WTC11 (cell line): ENCODE results near the gene TRIM25. TPM values are rescaled to one million over a fixed set of nuclear protein-coding genes. Genes with fewer than 3 reads are reported as not detected.

Experiments
- ATAC-seq: fragments of 200-7000 bp; cut with Tn5 transposase; 2 replicates; pipeline ENCODE4 v1.10.0; 2021; ENCODE audit warnings: mild to moderate bottlenecking, moderate library complexity
- CTCF ChIA-PET: fragments of 300-600 bp; sonication (Branson Sonifier 250); formaldehyde crosslinking; loops from one replicate; lab custom pipeline; 2021; ENCODE audit warnings: antibody characterized with exemption; lab: Charles Lee
- POLR2A ChIA-PET: fragments of 350-600 bp; sonication (Branson Sonifier 250); formaldehyde crosslinking; loops from one replicate; lab custom pipeline; 2021; ENCODE audit warnings: antibody characterized with exemption; lab: Charles Lee
- DNase-seq: peaks from one replicate; pipeline ENCODE4 v3.0.0; 2021; ENCODE audit warnings: low spot score
- H3K27ac Mint-ChIP-seq: 2 replicates; pipeline ENCODE4 v1.8.0; 2021; ENCODE audit warnings: mixed read lengths
- H3K27me3 Mint-ChIP-seq: 2 replicates; pipeline ENCODE4 v1.8.0; 2021; ENCODE audit warnings: low read depth, mild to moderate bottlenecking, moderate library complexity, mixed read lengths
- H3K36me3 Mint-ChIP-seq: 2 replicates; pipeline ENCODE4 v1.8.0; 2021; ENCODE audit warnings: mixed read lengths
- H3K4me1 Mint-ChIP-seq: 2 replicates; pipeline ENCODE4 v1.8.0; 2022; ENCODE audit warnings: mixed read lengths
- H3K4me3 Mint-ChIP-seq: 2 replicates; pipeline ENCODE4 v1.8.0; 2021; ENCODE audit warnings: mild to moderate bottlenecking, moderate library complexity, mixed read lengths
- H3K9me3 Mint-ChIP-seq: 2 replicates; pipeline ENCODE4 v1.8.0; 2021; ENCODE audit warnings: mixed read lengths
- ATF6 ChIP-seq: sonication (generic); formaldehyde crosslinking; IDR thresholded peaks from 2 replicates; pipeline ENCODE4 v1.8.1; 2023; ENCODE audit warnings: mild to moderate bottlenecking, missing genetic modification reagents
- CTCF ChIP-seq: fragments of 200-600 bp; IDR thresholded peaks from 2 replicates; pipeline ENCODE4 v1.8.0; 2022; ENCODE audit warnings: antibody characterized with exemption
- FOXP4 ChIP-seq: sonication (generic); formaldehyde crosslinking; IDR thresholded peaks from 2 replicates; pipeline ENCODE4 v1.8.0; 2022; ENCODE audit warnings: mild to moderate bottlenecking, missing genetic modification reagents
- GTF2I ChIP-seq: fragments of 250-450 bp; sonication (Bioruptor Pico); conservative IDR thresholded peaks from 2 replicates; pipeline ENCODE4 v1.4.0; 2021; ENCODE audit warnings: mild to moderate bottlenecking
- IRF2 ChIP-seq: sonication (generic); formaldehyde crosslinking; IDR thresholded peaks from 2 replicates; pipeline ENCODE4 v1.8.0; 2022; ENCODE audit warnings: low read depth, missing genetic modification reagents, borderline replicate concordance
- JUN ChIP-seq: sonication (generic); formaldehyde crosslinking; IDR thresholded peaks from 2 replicates; pipeline ENCODE4 v1.8.0; 2023; ENCODE audit warnings: mild to moderate bottlenecking, missing genetic modification reagents
- MAX ChIP-seq: sonication (generic); formaldehyde crosslinking; IDR thresholded peaks from 2 replicates; pipeline ENCODE4 v1.8.0; 2022; ENCODE audit warnings: mild to moderate bottlenecking, missing genetic modification reagents
- NFYB ChIP-seq: sonication (generic); formaldehyde crosslinking; conservative IDR thresholded peaks from 2 replicates; pipeline ENCODE4 v1.8.0; 2022; ENCODE audit warnings: low read depth, missing genetic modification reagents
- PREB ChIP-seq: sonication (generic); formaldehyde crosslinking; IDR thresholded peaks from 2 replicates; pipeline ENCODE4 v1.8.1; 2022; ENCODE audit warnings: mild to moderate bottlenecking, missing genetic modification reagents, moderate library complexity, borderline replicate concordance
- SMAD3 ChIP-seq: sonication (generic); formaldehyde crosslinking; IDR thresholded peaks from 2 replicates; pipeline ENCODE4 v1.8.0; 2022; ENCODE audit warnings: missing genetic modification reagents, mild to moderate bottlenecking, borderline replicate concordance
- TCF7 ChIP-seq: sonication (generic); formaldehyde crosslinking; IDR thresholded peaks from 2 replicates; pipeline ENCODE4 v1.8.0; 2022; ENCODE audit warnings: mild to moderate bottlenecking, low read depth, missing genetic modification reagents, moderate library complexity
- TEAD4 ChIP-seq: sonication (generic); formaldehyde crosslinking; IDR thresholded peaks from 2 replicates; pipeline ENCODE4 v1.8.0; 2022; ENCODE audit warnings: mild to moderate bottlenecking, missing genetic modification reagents
- ZNF281 ChIP-seq: sonication (generic); formaldehyde crosslinking; IDR thresholded peaks from 2 replicates; pipeline ENCODE4 v1.8.0; 2023; ENCODE audit warnings: mild to moderate bottlenecking, missing genetic modification reagents
- ZNF512 ChIP-seq: sonication (generic); formaldehyde crosslinking; IDR thresholded peaks from 2 replicates; pipeline ENCODE4 v1.8.1; 2022; ENCODE audit warnings: missing genetic modification reagents, borderline replicate concordance
- ZSCAN18 ChIP-seq: fragments of 250-450 bp; sonication (Bioruptor Pico); IDR thresholded peaks from 2 replicates; pipeline ENCODE4 v2.1.2; 2022; ENCODE audit warnings: mild to moderate bottlenecking, moderate library complexity
- total RNA-seq: library from RNA; stranded (reverse); gene quantifications from 3 replicates; pipeline ENCODE4 v1.2.3, GENCODE V29; 2021

TRIM25 gene
- total RNA-seq, 1 experiment from 2014 or later: 49.0 TPM

GRCh38 chr17:56903560-56903959 is 10.3 kb downstream of the TRIM25 start:
- no peak for DNase-seq
- H3K4me3 Mint-ChIP-seq: no peak overlapping the region
- H3K27ac Mint-ChIP-seq: no peak overlapping the region
- no peak for TF ChIP-seq TEAD4 (CRISPR knock-in tag)
- TF ChIP-seq ATF6: no peak
- TF ChIP-seq GTF2I (CRISPR knock-in tag): no peak
- no peak for TF ChIP-seq SMAD3 (CRISPR knock-in tag)
- TF ChIP-seq PREB (CRISPR knock-in tag): no peak
- TF ChIP-seq NFYB (CRISPR knock-in tag): no peak
- TF ChIP-seq IRF2 (CRISPR knock-in tag): no peak
- no peak for TF ChIP-seq JUN
- no peak for TF ChIP-seq CTCF
- no peak for TF ChIP-seq MAX (CRISPR knock-in tag)
- TF ChIP-seq ZSCAN18 (CRISPR knock-in tag): no peak
- no peak for TF ChIP-seq TCF7 (CRISPR knock-in tag)
- no peak for TF ChIP-seq ZNF281 (CRISPR knock-in tag)
- TF ChIP-seq FOXP4 (CRISPR knock-in tag): no peak
- no peak for TF ChIP-seq ZNF512
- ChIA-PET POLR2A (interaction anchor here (1.4 kb wide), 1 partner anchor 10 kb away, joined by 3 read pairs; the partner anchor contains the start of gene TRIM25), CTCF (no interaction called here)
- H3K9me3 Mint-ChIP-seq: peaks cover 5% of the 10 kb centered on the region; the same call in 1 of the 2 replicates
- H3K27me3 Mint-ChIP-seq: no peaks in the 10 kb centered on the region
- no peak for ATAC-seq
- H3K36me3 Mint-ChIP-seq: peaks cover 72% of the 10 kb centered on the region
- H3K4me1 Mint-ChIP-seq: peaks cover 10% of the 10 kb centered on the region
